KMS-11 (cell line): ENCODE results near the gene ITGB5.

Source experiments
- H2AFZ ChIP-seq: fragments of 200-600 bp; sonication (generic); 2 replicates; pipeline ENCODE4 v1.6.1; 2016; ENCODE audit warnings: antibody characterized with exemption, mixed run types, low read depth
- H3K27ac ChIP-seq: fragments of 200-600 bp; sonication (generic); 2 replicates; pipeline ENCODE4 v1.6.1; 2016; ENCODE audit warnings: mild to moderate bottlenecking, mixed run types
- H3K27me3 ChIP-seq: fragments of 200-600 bp; sonication (generic); 2 replicates; pipeline ENCODE4 v1.6.1; 2017; ENCODE audit warnings: mild to moderate bottlenecking, low read depth, mixed run types, moderate library complexity; ENCODE audit not compliant: insufficient read depth
- H3K36me3 ChIP-seq: fragments of 200-600 bp; sonication (generic); 2 replicates; pipeline ENCODE4 v1.6.1; 2017; ENCODE audit warnings: mild to moderate bottlenecking, mixed run types; ENCODE audit not compliant: insufficient read depth
- H3K4me1 ChIP-seq: fragments of 200-600 bp; sonication (generic); 2 replicates; pipeline ENCODE4 v1.6.1; 2016; ENCODE audit warnings: mild to moderate bottlenecking, low read depth, mixed run types; ENCODE audit not compliant: poor library complexity, severe bottlenecking
- H3K4me2 ChIP-seq: fragments of 200-600 bp; sonication (generic); 2 replicates; pipeline ENCODE4 v1.7.0; 2016; ENCODE audit warnings: mild to moderate bottlenecking, mixed run types
- H3K4me3 ChIP-seq: fragments of 200-600 bp; sonication (generic); IDR thresholded peaks from 2 replicates; pipeline ENCODE4 v1.6.1; 2017; ENCODE audit warnings: low read depth, low read length, mixed read lengths; ENCODE audit not compliant: insufficient read depth
- H3K79me2 ChIP-seq: fragments of 200-600 bp; sonication (generic); 2 replicates; pipeline ENCODE4 v1.6.1; 2016; ENCODE audit warnings: low read depth, mixed run types; ENCODE audit not compliant: insufficient read depth
- H3K9ac ChIP-seq: fragments of 200-600 bp; sonication (generic); 2 replicates; pipeline ENCODE4 v1.6.1; 2016; ENCODE audit warnings: mild to moderate bottlenecking, mixed run types
- H4K20me1 ChIP-seq: fragments of 200-600 bp; sonication (generic); 2 replicates; pipeline ENCODE4 v1.6.1; 2016; ENCODE audit warnings: mild to moderate bottlenecking, mixed run types; ENCODE audit not compliant: insufficient read depth
- CTCF ChIP-seq: fragments of 200-600 bp; sonication (generic); conservative IDR thresholded peaks from 2 replicates; pipeline ENCODE4 v1.6.1; 2017; ENCODE audit warnings: low read depth, mild to moderate bottlenecking, antibody characterized with exemption, low read length, moderate library complexity, mixed read lengths

ITGB5 gene

GRCh38 chr3:124763206-124763605 lies 124.0 kb downstream of the ITGB5 start:
- no peaks in the 10 kb centered on the region for H4K20me1 ChIP-seq
- H3K27me3 ChIP-seq: no peaks in the 10 kb centered on the region
- H3K4me1 ChIP-seq: peaks cover 46% of the 10 kb centered on the region
- no peak overlapping the region for H3K4me2 ChIP-seq
- no peaks in the 10 kb centered on the region for H3K79me2 ChIP-seq
- no peak overlapping the region for H2AFZ ChIP-seq
- no peak overlapping the region for H3K9ac ChIP-seq
- no peak overlapping the region for H3K27ac ChIP-seq
- H3K36me3 ChIP-seq: no peaks in the 10 kb centered on the region; the same call in 1 of the 2 replicates
- no peak for TF ChIP-seq CTCF
- H3K4me3 ChIP-seq: no peak overlapping the region

GRCh38 chr3:124762661-124763011 lies 124.5 kb downstream of the ITGB5 start:
- H4K20me1 ChIP-seq: no peaks in the 10 kb centered on the region
- no peak overlapping the region for H2AFZ ChIP-seq
- no peaks in the 10 kb centered on the region for H3K27me3 ChIP-seq
- peaks cover 46% of the 10 kb centered on the region for H3K4me1 ChIP-seq
- H3K4me3 ChIP-seq: no peak overlapping the region
- no peak for TF ChIP-seq CTCF
- no peaks in the 10 kb centered on the region; the same call in 1 of the 2 replicates for H3K36me3 ChIP-seq
- H3K79me2 ChIP-seq: no peaks in the 10 kb centered on the region
- H3K4me2 ChIP-seq: no peak overlapping the region
- no peak overlapping the region for H3K9ac ChIP-seq
- H3K27ac ChIP-seq: no peak overlapping the region

GRCh38 chr3:124761935-124762660 lies 125.1 kb downstream of the ITGB5 start:
- Histone ChIP-seq H3K4me2 (0 out of 2 replicates have a peak overlapping the region, but pooled peaks have one; percentile 46), H3K9ac (no peak overlapping the region), H2AFZ (no peak overlapping the region), H4K20me1 (no peaks in the 10 kb centered on the region), H3K79me2 (no peaks in the 10 kb centered on the region), H3K27me3 (no peaks in the 10 kb centered on the region), H3K4me1 (peaks cover 46% of the 10 kb centered on the region), H3K27ac (no peak overlapping the region; the same call in 1 of the 2 replicates), H3K36me3 (no peaks in the 10 kb centered on the region; the same call in 1 of the 2 replicates), H3K4me3 (no peak overlapping the region)
- TF ChIP-seq CTCF: no peak

- H3K9ac ChIP-seq: no peak overlapping the region
- H3K4me3 ChIP-seq: no peak overlapping the region
- peak; percentile 99 for TF ChIP-seq CTCF
- no peaks in the 10 kb centered on the region for H3K79me2 ChIP-seq
- H2AFZ ChIP-seq: peak overlapping the region; percentile 28; the same call in 1 of the 2 replicates
- no peaks in the 10 kb centered on the region for H3K27me3 ChIP-seq
- H3K4me2 ChIP-seq: peak overlapping the region; percentile 46; the same call in 1 of the 2 replicates
- no peaks in the 10 kb centered on the region for H4K20me1 ChIP-seq
- peaks cover 46% of the 10 kb centered on the region for H3K4me1 ChIP-seq
- no peaks in the 10 kb centered on the region; the same call in 1 of the 2 replicates for H3K36me3 ChIP-seq
- peak overlapping the region; percentile 15; the same call in 1 of the 2 replicates for H3K27ac ChIP-seq
These were observed 125.8 kb downstream of the ITGB5 start for GRCh38 chr3:124761250-124761796.
